Measurements from ENCODE around the gene TMEM52B.

The TMEM52B gene

GRCh38 chr12:10214895-10215267 lies 36.0 kb downstream of the TMEM52B start:
- Histone ChIP-seq H3K9me3 (ENCODE audit: control insufficient read depth, insufficient read depth, low read depth, low read length) (no peaks in the 10 kb centered on the region), H3K4me3 (ENCODE audit: low read depth, low read length) (peak overlapping the region; percentile 98), H3K4me1 (ENCODE audit: control insufficient read depth, insufficient read depth, low read length) (peaks cover 6% of the 10 kb centered on the region), H3K36me3 (ENCODE audit: control insufficient read depth in 2 of 2, insufficient read depth in 1 of 2, low read length in 2 of 2) (peaks cover 9 to 21% of the 10 kb centered on the region in 2 experiments; a peak in 2 of 3 replicates), H3K27ac (ENCODE audit: extremely low read depth, low read depth, low read length) (no peak overlapping the region)
- CTCF ChIA-PET, result interaction anchor here (0.6 to 1.9 kb wide), 4 partner anchors 21 to 346 kb away, joined by 3 to 7 read pairs (median 6); no protein-coding TSS in a partner anchor
- TF ChIP-seq OVOL3 (tag by site-specific recombination; IDR thresholded peaks at IDR 0.05) (no peak), ZNF184 (tag by site-specific recombination; IDR thresholded peaks at IDR 0.05) (no peak), ZNF843 (tag by site-specific recombination; IDR thresholded peaks at IDR 0.05) (no peak), ZNF416 (tag by site-specific recombination; IDR thresholded peaks at IDR 0.05) (no peak), INSM2 (tag by site-specific recombination; IDR thresholded peaks at IDR 0.05) (no peak), ZNF677 (tag by site-specific recombination; IDR thresholded peaks at IDR 0.05) (no peak), IKZF3 (tag by site-specific recombination; IDR thresholded peaks at IDR 0.05) (no peak), ZNF266 (tag by site-specific recombination; IDR thresholded peaks at IDR 0.05; ENCODE audit: low read depth) (no peak), GLI4 (tag by site-specific recombination; IDR thresholded peaks at IDR 0.05) (no peak), ZBTB17 (tag by site-specific recombination; IDR thresholded peaks at IDR 0.05) (no peak), ZSCAN5A (tag by site-specific recombination; IDR thresholded peaks at IDR 0.05) (no peak), ZNF138 (tag by site-specific recombination; IDR thresholded peaks at IDR 0.05; ENCODE audit: borderline replicate concordance) (no peak), ZNF426 (tag by site-specific recombination; IDR thresholded peaks at IDR 0.05) (no peak), ZNF394 (tag by site-specific recombination; IDR thresholded peaks at IDR 0.05; ENCODE audit: borderline replicate concordance) (no peak), ZNF169 (tag by site-specific recombination; IDR thresholded peaks at IDR 0.05) (no peak), ZNF112 (tag by site-specific recombination; IDR thresholded peaks at IDR 0.05) (no peak), ZBTB21 (tag by site-specific recombination; IDR thresholded peaks at IDR 0.05) (no peak), ZNF18 (tag by site-specific recombination; IDR thresholded peaks at IDR 0.05) (no peak), ZBTB11 (tag by site-specific recombination; conservative IDR thresholded peaks at IDR 0.05; ENCODE audit: low read depth) (no peak)
- POLR2A ChIA-PET, result interaction anchor here (0.9 to 1.6 kb wide), 4 partner anchors 9 to 268 kb away, joined by 3 to 4 read pairs (median 3); no protein-coding TSS in a partner anchor

Data from HEK293 (cell line).